ENCODE measurements around the gene KRTAP4-3.
"Not testable (repeated sequence)": the region's sequence is repeated elsewhere in the genome, so short reads cannot be mapped to it uniquely, and the experiment has no call there.

The KRTAP4-3 gene

GRCh38 chr17:41177727-41178271, 9.8 kb upstream of the KRTAP4-3 start, which contains the start of gene KRTAP4-2:
Gene KRTAP4-2, minus strand, starts transcription at chr17:41178221. Its CDS starts 57 bp downstream, at chr17:41178164.
- ChIA-PET POLR2A (no interaction called here), CTCF (interaction anchor here (1.2 kb wide), 1 partner anchor 46 kb away, joined by 4 read pairs; no protein-coding TSS in a partner anchor)
- no peak for DNase-seq (ENCODE audit: extremely low spot score)
- no peak for TF ChIP-seq CTCF (IDR thresholded peaks at IDR 0.05; ENCODE audit: control extremely low read depth, extremely low read depth, low read depth, missing control alignments)

GRCh38 chr17:41176744-41177387, 8.8 kb upstream of the KRTAP4-3 start:
- ChIA-PET POLR2A (no interaction called here), CTCF (no interaction called here)
- no peak for DNase-seq (ENCODE audit: extremely low spot score)
- TF ChIP-seq CTCF (IDR thresholded peaks at IDR 0.05; ENCODE audit: control extremely low read depth, extremely low read depth, low read depth, missing control alignments), result no peak

DNA sequence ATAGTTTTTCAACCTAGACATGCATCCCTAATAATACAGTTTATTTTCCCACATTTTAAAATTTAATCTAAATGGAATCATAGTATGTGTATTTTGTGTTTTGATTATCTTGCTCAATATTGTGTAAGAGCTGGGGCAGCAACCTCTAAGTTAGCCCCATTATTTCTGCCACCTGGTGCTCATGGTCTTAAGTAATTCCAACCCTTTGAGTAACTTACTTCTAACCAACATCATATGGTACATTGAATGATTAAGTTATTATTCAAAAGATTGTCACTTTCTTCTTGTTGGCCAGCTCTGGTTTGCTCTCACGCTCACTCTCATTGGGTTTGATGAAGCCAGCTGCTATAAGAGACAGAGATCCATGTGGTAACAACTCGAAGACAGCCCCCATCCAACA, 3.9 kb upstream of the KRTAP4-3 start:
- no peak for DNase-seq (ENCODE audit: extremely low spot score)
- CTCF ChIA-PET, result no interaction called here
- no peak for TF ChIP-seq CTCF (IDR thresholded peaks at IDR 0.05; ENCODE audit: control extremely low read depth, extremely low read depth, low read depth, missing control alignments)
- POLR2A ChIA-PET, result no interaction called here

GRCh38 chr17:41167561-41167960, 460 bp downstream of the KRTAP4-3 start:
- ChIA-PET CTCF (no interaction called here), POLR2A (no interaction called here)

DNA sequence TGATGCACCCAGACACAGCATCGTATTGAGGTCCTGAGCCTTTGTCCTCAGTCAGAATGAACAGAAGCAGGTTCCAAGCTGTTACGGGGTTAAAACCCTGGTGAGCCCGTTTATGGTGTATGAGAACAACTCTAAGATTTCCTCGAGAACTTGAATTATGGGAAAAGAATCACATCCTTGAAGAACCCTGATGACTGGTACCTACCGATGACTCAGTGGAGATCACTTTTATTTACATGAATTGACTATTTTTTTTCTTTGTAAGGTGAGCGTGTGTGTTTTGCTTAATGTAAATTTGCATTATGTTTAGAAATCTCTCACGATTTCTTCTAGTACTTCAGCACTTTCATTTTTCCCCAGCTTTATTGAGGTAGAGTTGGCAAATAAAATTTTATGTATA, 4.2 kb downstream of the KRTAP4-3 start:
- no peak for DNase-seq (ENCODE audit: extremely low spot score)
- TF ChIP-seq CTCF (IDR thresholded peaks at IDR 0.05; ENCODE audit: control extremely low read depth, extremely low read depth, low read depth, missing control alignments), result no peak
- POLR2A ChIA-PET, result no interaction called here
- CTCF ChIA-PET, result no interaction called here

More at GRCh38 chr17:41167561-41167960, 460 bp downstream of the KRTAP4-3 start:
- no peak for TF ChIP-seq CTCF (IDR thresholded peaks at IDR 0.05; ENCODE audit: control extremely low read depth, extremely low read depth, low read depth, missing control alignments)
- no peak for DNase-seq (ENCODE audit: extremely low spot score)

DNA sequence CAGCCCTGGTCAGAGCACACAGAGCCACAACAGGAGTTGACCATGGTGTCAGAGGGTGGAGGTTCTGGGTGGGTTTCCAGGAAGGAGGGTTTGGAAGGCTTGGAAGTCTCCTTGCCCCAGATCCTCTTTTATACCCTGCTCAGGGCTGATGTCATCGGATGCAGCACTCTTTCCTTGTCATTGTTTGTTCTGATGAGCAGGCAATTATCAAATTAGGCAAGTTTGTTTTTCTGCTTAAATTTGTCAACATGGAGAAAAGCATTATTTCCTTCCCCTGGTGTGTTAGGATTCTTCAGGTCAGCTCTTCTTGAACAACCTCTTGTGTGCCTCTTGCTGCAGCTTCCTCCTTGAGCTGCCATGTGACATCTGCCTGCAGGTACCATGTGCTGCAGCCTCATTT, 7.4 kb downstream of the KRTAP4-3 start, which contains the start of gene KRTAP4-4:
Gene KRTAP4-4, minus strand, starts transcription at position 101 of the 400 bp plus-strand sequence. Its CDS starts 57 bp downstream, at position 44.
- CTCF ChIA-PET, result no interaction called here
- no peak for DNase-seq (ENCODE audit: extremely low spot score)
- POLR2A ChIA-PET, result no interaction called here
- TF ChIP-seq CTCF (IDR thresholded peaks at IDR 0.05; ENCODE audit: control extremely low read depth, extremely low read depth, low read depth, missing control alignments), result no peak

- POLR2A ChIA-PET; CTCF ChIA-PET; DNase-seq (ENCODE audit: extremely low spot score): not testable (repeated sequence)
Observed at GRCh38 chr17:41160190-41160589, 7.8 kb downstream of the KRTAP4-3 start.
